ENCODE results near the gene INF2.
"Not testable (repeated sequence)": the region's sequence is repeated elsewhere in the genome, so short reads cannot be mapped to it uniquely, and the experiment has no call there.

- TF ChIP-seq POLR2A, CTCF (IDR thresholded peaks at IDR 0.05): not testable (repeated sequence)
Observed at GRCh38 chr14:104661528-104662157, 27.8 kb upstream of the INF2 start.

All from gastroesophageal sphincter (tissue), 3 donors.